Pancreas (tissue), 10 donors: ENCODE measurements around the gene HSPBAP1. TPM values are rescaled to one million over a fixed set of nuclear protein-coding genes. Genes with fewer than 3 reads are reported as not detected.

ENCODE experiments used
- ATAC-seq, 4 donors: fragments of 200-7000 bp; cut with Tn5 transposase; one replicate each; pipeline versions ENCODE4 v1.8.0 to v1.9.1; 2020; ENCODE audit warnings: mild to moderate bottlenecking in 4 of 4, moderate library complexity in 4 of 4
- DNase-seq, 6 donors: peaks; one replicate each; pipeline ENCODE4 v3.0.0-alpha.2; 2020
- FAIRE-seq: peaks from 2 replicates; lab custom pipeline; 2012; peaks lifted over from hg19 to GRCh38; lab: Jason Lieb, UNC
- H3K27ac ChIP-seq, 4 donors: fragments of 200-600 bp; sonication (generic); 1 replicate in 3 of 4; 2 replicates in 1 of 4; pipeline versions ENCODE4 v1.5.0 to v1.8.0; 2020
- H3K27me3 ChIP-seq, 4 donors: fragments of 200-600 bp; one replicate each; pipeline ENCODE4 v1.8.0; 2021
- H3K36me3 ChIP-seq, 3 donors: fragments of 200-600 bp; sonication (generic) in 1 of 3; one replicate each; pipeline versions ENCODE4 v1.5.0 to v1.8.0; 2020 to 2021
- H3K4me1 ChIP-seq, 3 donors: fragments of 200-600 bp; one replicate each; pipeline ENCODE4 v1.8.0; 2021
- H3K4me3 ChIP-seq, 4 donors: fragments of 200-600 bp; sonication (generic) in 2 of 4; one replicate each; pipeline versions ENCODE4 v1.5.0 to v1.8.0; 2020 to 2021
- H3K9me3 ChIP-seq, 4 donors: fragments of 200-600 bp; one replicate each; pipeline ENCODE4 v1.8.0; 2021
- CTCF ChIP-seq, 4 donors: fragments of 200-600 bp; sonication (generic) in 3 of 4; IDR thresholded peaks; one replicate each; pipeline versions ENCODE4 v1.5.0 to v1.8.0; 2021; ENCODE audit warnings: antibody characterized with exemption in 4 of 4
- WGBS, 2 donors: extraction: QIAGEN DNeasy Blood & Tissue Kit; methylation state at CpG; one replicate each; pipeline ENCODE4 v1.1.7; 2013; 5-methylcytosine and 5-hydroxymethylcytosine counted together
- intact Hi-C, 3 donors: fragments of 100-400 bp; cut with DNase I; formaldehyde crosslinking; loops; one replicate each; pipeline versions ENCODE4 v1.11.1 to v1.14.2; 2022
- polyA plus RNA-seq, 2 donors: library from polyadenylated mRNA; stranded (reverse); fragments of 200-250 nt; gene quantifications; one replicate each; pipeline ENCODE4 v1.2.3, GENCODE V29; 2013
- total RNA-seq, 6 donors: library from RNA; stranded (reverse); fragmentation: NEBNext Ultra II Directional in 4 of 6; extraction: Animal tissue kit (Norgen Biotek cat#: 25700) in 4 of 6; gene quantifications; one replicate each; pipeline versions ENCODE4 v1.2.1 to v1.2.4, GENCODE V29; 2021 to 2023
- donor health status: healthy with polysubstance abuse.
- donor health status: DM: no; HTN: no; CAD: no; lungs with moderate emphysema.
- donor health status: DM: no; HTN: no; CAD: no.
- donor health status: control.
- donor health status: control.
- donor health status: Bipolar disorder and iron deficiency.
- donor health status: DM: yes; HTN: yes; CAD: no.
- donor health status: DM: no; HTN: no; CAD: no.
- donor health status: DM: no; HTN: no; CAD: no.
- donor health status: DM: yes; HTN: yes; CAD: no.

Gene HSPBAP1
- total and polyA plus RNA-seq, 8 donors = 3.1 to 20.4 (median 4.6) TPM

- DNase-seq (no peak), FAIRE-seq (no peak), ATAC-seq (peak in 1 of 4 donors; percentile 20)
- 86 to 90% methylated on average over 1 of the region's 1 CpG for WGBS, 2 donors
- TF ChIP-seq CTCF (IDR thresholded peaks at IDR 0.05) = no peak
- Histone ChIP-seq H3K27me3 (no peaks in the 10 kb centered on the region), H3K27ac (no peak overlapping the region), H3K4me1 (no peaks in the 10 kb centered on the region), H3K9me3 (no peaks in the 10 kb centered on the region), H3K36me3 (no peaks in the 10 kb centered on the region), H3K4me3 (no peak overlapping the region)
- intact Hi-C loops = no loop called here
Measured at GRCh38 chr3:122786066-122786465, 7.6 kb downstream of the HSPBAP1 start.

- no peak for FAIRE-seq
- Histone ChIP-seq H3K9me3 (no peaks in the 10 kb centered on the region), H3K4me1 (no peaks in the 10 kb centered on the region), H3K27ac (no peak overlapping the region), H3K27me3 (no peaks in the 10 kb centered on the region), H3K36me3 (no peaks in the 10 kb centered on the region), H3K4me3 (no peak overlapping the region)
- no peak for DNase-seq
- intact Hi-C loops = no loop called here
- 59 to 89% methylated on average over 1 of the region's 1 CpG for WGBS, 2 donors
- no peak for ATAC-seq
- TF ChIP-seq CTCF (IDR thresholded peaks at IDR 0.05) = no peak
Measured at GRCh38 chr3:122785231-122785630, 8.4 kb downstream of the HSPBAP1 start.

GRCh38 chr3:122784436-122784835 lies 9.2 kb downstream of the HSPBAP1 start:
- ATAC-seq (no peak), DNase-seq (no peak), FAIRE-seq (no peak)
- no peak for TF ChIP-seq CTCF (IDR thresholded peaks at IDR 0.05)
- Histone ChIP-seq H3K9me3 (no peaks in the 10 kb centered on the region), H3K27ac (no peak overlapping the region), H3K36me3 (no peaks in the 10 kb centered on the region), H3K4me3 (no peak overlapping the region), H3K4me1 (no peaks in the 10 kb centered on the region), H3K27me3 (no peaks in the 10 kb centered on the region)
- WGBS, 2 donors = 97 to 99% methylated on average over 1 of the region's 1 CpG
- intact Hi-C loops = no loop called here

- no peaks in the 10 kb centered on the region for H3K9me3 ChIP-seq
- DNase-seq = no peak
- intact Hi-C loops = no loop called here
- no peaks in the 10 kb centered on the region for H3K4me1 ChIP-seq
- TF ChIP-seq CTCF (IDR thresholded peaks at IDR 0.05) = no peak
- WGBS, 2 donors = 91 to 96% methylated on average over 1 of the region's 1 CpG
- H3K4me3 ChIP-seq = no peak overlapping the region
- no peak for FAIRE-seq
- no peak overlapping the region for H3K27ac ChIP-seq
- no peaks in the 10 kb centered on the region for H3K36me3 ChIP-seq
- H3K27me3 ChIP-seq = no peaks in the 10 kb centered on the region
- ATAC-seq = no peak
Measured at GRCh38 chr3:122782804-122783203, 10.8 kb downstream of the HSPBAP1 start.

- TF ChIP-seq CTCF (IDR thresholded peaks at IDR 0.05) = no peak
- H3K4me3 ChIP-seq = no peak overlapping the region
- H3K27me3 ChIP-seq = no peaks in the 10 kb centered on the region
- ATAC-seq (no peak), DNase-seq (no peak), FAIRE-seq (no peak)
- 89% methylated on average over 3 of the region's 3 CpGs for WGBS, 2 donors
- intact Hi-C loops = no loop called here
- no peaks in the 10 kb centered on the region for H3K4me1 ChIP-seq
- no peak overlapping the region for H3K27ac ChIP-seq
- H3K9me3 ChIP-seq = no peaks in the 10 kb centered on the region
- H3K36me3 ChIP-seq = no peaks in the 10 kb centered on the region
Measured at GRCh38 chr3:122777563-122777962, 16.1 kb downstream of the HSPBAP1 start.
